Measurements from ENCODE around the gene CBFA2T2. TPM values are rescaled to one million over a fixed set of nuclear protein-coding genes. Genes with fewer than 3 reads are reported as not detected.

The CBFA2T2 gene
- total RNA-seq, 1 experiment from 2014 or later: 15.4 TPM

DNA sequence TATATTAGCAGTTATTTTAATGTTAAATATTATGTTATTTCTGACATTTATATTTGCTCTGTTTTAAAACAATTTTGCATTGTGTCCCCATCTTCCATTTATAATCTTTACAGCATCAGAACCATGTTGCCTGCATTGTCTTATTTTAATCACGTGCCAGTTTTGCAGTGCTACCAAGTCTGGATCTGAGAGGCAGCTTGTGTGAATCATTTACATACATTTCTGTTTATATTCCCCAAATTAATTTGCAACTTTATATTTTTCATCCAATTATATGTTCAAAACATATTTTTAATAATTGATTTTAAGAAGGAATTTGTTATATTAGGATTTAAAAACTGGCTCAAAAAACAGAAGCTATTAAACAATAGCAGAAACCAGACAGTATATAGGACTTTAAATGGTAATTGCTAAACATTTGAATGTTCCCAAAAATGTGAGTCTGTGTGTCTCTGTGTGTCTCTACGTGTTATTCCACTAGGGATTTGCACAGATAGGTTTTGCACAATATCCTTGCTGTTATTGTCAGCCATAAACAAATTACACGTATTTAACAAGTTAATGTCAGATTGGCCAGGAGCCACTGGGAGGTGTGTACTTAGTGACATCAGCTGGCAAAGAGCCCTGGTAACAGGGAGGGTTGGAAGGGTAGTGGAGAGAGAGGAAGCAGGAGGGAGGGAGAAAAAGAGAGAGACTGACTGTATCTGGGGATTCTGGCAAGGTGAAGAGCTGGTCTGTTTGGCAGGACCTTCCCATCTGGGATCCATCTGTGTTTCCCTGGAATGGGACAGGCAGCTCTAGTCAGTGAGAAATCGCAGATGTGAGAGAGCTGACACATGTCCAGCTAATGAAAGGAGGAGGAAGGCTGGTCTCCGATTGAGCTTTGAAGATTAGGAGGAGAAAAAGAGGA lies 72.1 kb downstream of the CBFA2T2 start:
- H3K36me3 Mint-ChIP-seq (ENCODE audit: insufficient read depth, unreplicated experiment): peaks cover 18% of the 10 kb centered on the region

GRCh38 chr20:33563788-33564187 lies 73.9 kb downstream of the CBFA2T2 start:
- POLR2A ChIA-PET: no interaction called here
- H3K36me3 Mint-ChIP-seq (ENCODE audit: insufficient read depth, unreplicated experiment): peaks cover 1% of the 10 kb centered on the region
- BruUV-seq (replicated peaks): no TSS peak
- CTCF ChIA-PET: interaction anchor here (1.0 kb wide), 1 partner anchor 12 kb away, joined by 4 read pairs; no protein-coding TSS in a partner anchor
- peak overlapping the region; percentile 65 for H3K27ac Mint-ChIP-seq (ENCODE audit: low read depth, unreplicated experiment)
- no peaks in the 10 kb centered on the region for H3K27me3 Mint-ChIP-seq (ENCODE audit: insufficient read depth, unreplicated experiment)
- H3K9me3 Mint-ChIP-seq (ENCODE audit: unreplicated experiment): no peaks in the 10 kb centered on the region
- DNase-seq (ENCODE audit: unreplicated experiment): no peak
- peaks cover 13% of the 10 kb centered on the region for H3K4me1 Mint-ChIP-seq (ENCODE audit: insufficient read depth, unreplicated experiment)
- H3K4me3 Mint-ChIP-seq (ENCODE audit: unreplicated experiment): no peak overlapping the region
- intact Hi-C loops (cut with micrococcal nuclease): no loop called here
- TF ChIP-seq CTCF (IDR thresholded peaks at IDR 0.05; ENCODE audit: unreplicated experiment): no peak

More for the DNA sequence above, 72.1 kb downstream of the CBFA2T2 start:
- TF ChIP-seq CTCF (IDR thresholded peaks at IDR 0.05; ENCODE audit: unreplicated experiment): no peak
- peak overlapping the region; percentile 65 for H3K27ac Mint-ChIP-seq (ENCODE audit: low read depth, unreplicated experiment)
- intact Hi-C loops (cut with micrococcal nuclease): no loop called here
- H3K27me3 Mint-ChIP-seq (ENCODE audit: insufficient read depth, unreplicated experiment): no peaks in the 10 kb centered on the region
- H3K4me3 Mint-ChIP-seq (ENCODE audit: unreplicated experiment): peak overlapping the region; percentile 66
- no peaks in the 10 kb centered on the region for H3K9me3 Mint-ChIP-seq (ENCODE audit: unreplicated experiment)
- no TSS peak for BruUV-seq (replicated peaks)
- DNase-seq (ENCODE audit: unreplicated experiment): peak; percentile 95
- ChIA-PET POLR2A (interaction anchor here (0.7 to 2.5 kb wide), 22 partner anchors 8 to 550 kb away, joined by 3 to 22 read pairs (median 4); partner anchors contain the start of genes ACTL10, CBFA2T2 and EIF2S2), CTCF (interaction anchor here (0.5 to 1.4 kb wide), 6 partner anchors 10 to 159 kb away, joined by 3 to 8 read pairs (median 3); partner anchors contain the start of gene ACTL10)
- H3K4me1 Mint-ChIP-seq (ENCODE audit: insufficient read depth, unreplicated experiment): peaks cover 8% of the 10 kb centered on the region

- no peak overlapping the region for H3K4me3 Mint-ChIP-seq (ENCODE audit: unreplicated experiment)
Measured at GRCh38 chr20:33566781-33567603, 77.1 kb downstream of the CBFA2T2 start.

More at GRCh38 chr20:33566781-33567603, 77.1 kb downstream of the CBFA2T2 start:
- no TSS peak for BruUV-seq (replicated peaks)
- Mint-ChIP-seq H3K9me3 (ENCODE audit: unreplicated experiment) (no peaks in the 10 kb centered on the region), H3K4me1 (ENCODE audit: insufficient read depth, unreplicated experiment) (peaks cover 31% of the 10 kb centered on the region), H3K36me3 (ENCODE audit: insufficient read depth, unreplicated experiment) (no peaks in the 10 kb centered on the region), H3K27me3 (ENCODE audit: insufficient read depth, unreplicated experiment) (no peaks in the 10 kb centered on the region), H3K27ac (ENCODE audit: low read depth, unreplicated experiment) (no peak overlapping the region)
- ChIA-PET POLR2A (interaction anchor here (0.5 to 1.7 kb wide), 6 partner anchors 9 to 428 kb away, joined by 3 to 6 read pairs (median 4); no protein-coding TSS in a partner anchor), CTCF (no interaction called here)
- intact Hi-C loops (cut with micrococcal nuclease): no loop called here
- TF ChIP-seq CTCF (IDR thresholded peaks at IDR 0.05; ENCODE audit: unreplicated experiment): no peak
- no peak for DNase-seq (ENCODE audit: unreplicated experiment)
